ENCODE results near the gene REXO5. TPM values are rescaled to one million over a fixed set of nuclear protein-coding genes. Genes with fewer than 3 reads are reported as not detected.
"Not testable (repeated sequence)": the region's sequence is repeated elsewhere in the genome, so short reads cannot be mapped to it uniquely, and the experiment has no call there.

REXO5 gene
- total RNA-seq, 1 experiment from 2014 or later: 4.0 TPM

- Histone ChIP-seq H3K9ac (ENCODE audit: low read length) (no peak overlapping the region), H2AFZ (ENCODE audit: low read length) (no peak overlapping the region), H3K79me2 (ENCODE audit: low read length) (peaks cover 27% of the 10 kb centered on the region), H3K4me1 (ENCODE audit: insufficient read depth, low read length) (peaks cover 3% of the 10 kb centered on the region; the same call in 1 of the 2 replicates), H3K27me3 (ENCODE audit: low read length) (no peaks in the 10 kb centered on the region), H3F3A (ENCODE audit: low read length, unreplicated experiment) (no peaks in the 10 kb centered on the region), H3K4me3 (ENCODE audit: low read length) (no peak overlapping the region), H3K4me2 (ENCODE audit: low read length) (no peak overlapping the region), H3K27ac (ENCODE audit: low read length) (no peak overlapping the region), H3K9me3 (ENCODE audit: low read length) (no peaks in the 10 kb centered on the region), H4K20me1 (ENCODE audit: low read length) (no peaks in the 10 kb centered on the region), H3K9me2 (replicated peaks; ENCODE audit: low read length) (no peaks in the 10 kb centered on the region), H3K36me3 (ENCODE audit: low read depth, low read length) (peaks cover 14% of the 10 kb centered on the region)
- intact Hi-C loops (cut with micrococcal nuclease): no loop called here
- ChIA-PET POLR2A (ENCODE audit: unreplicated experiment) (no interaction called here), CTCF (no interaction called here)
- no peak for ATAC-seq
- no TSS peak for BruUV-seq (replicated peaks)
- TF ChIP-seq EZH2 (IDR thresholded peaks at IDR 0.05; ENCODE audit: low read length, unreplicated experiment) (no peak), EZH2phosphoT487 (IDR thresholded peaks at IDR 0.05; ENCODE audit: borderline replicate concordance, low read length) (no peak), CTCF (conservative IDR thresholded peaks at IDR 0.05; ENCODE audit: low read depth, low read length) (no peak)
- DNase-seq: no peak
Measured at GRCh38 chr16:20859699-20860098, 53.4 kb downstream of the REXO5 start.

GRCh38 chr16:20860361-20860760 lies 54.0 kb downstream of the REXO5 start:
- peaks cover 8% of the 10 kb centered on the region; the same call in 1 of the 2 replicates for H3K36me3 ChIP-seq (ENCODE audit: low read depth, low read length)
- no peaks in the 10 kb centered on the region for H3F3A ChIP-seq (ENCODE audit: low read length, unreplicated experiment)
- ATAC-seq (no peak), DNase-seq (no peak)
- no peak overlapping the region for H3K27ac ChIP-seq (ENCODE audit: low read length)
- H3K4me2 ChIP-seq (ENCODE audit: low read length): no peak overlapping the region
- H3K9ac ChIP-seq (ENCODE audit: low read length): no peak overlapping the region
- no peaks in the 10 kb centered on the region for H4K20me1 ChIP-seq (ENCODE audit: low read length)
- no peaks in the 10 kb centered on the region for H3K9me3 ChIP-seq (ENCODE audit: low read length)
- no peaks in the 10 kb centered on the region for H3K9me2 ChIP-seq (replicated peaks; ENCODE audit: low read length)
- no peak for TF ChIP-seq CTCF (conservative IDR thresholded peaks at IDR 0.05; ENCODE audit: low read depth, low read length)
- TF ChIP-seq EZH2phosphoT487 (IDR thresholded peaks at IDR 0.05; ENCODE audit: borderline replicate concordance, low read length): no peak
- TF ChIP-seq EZH2 (IDR thresholded peaks at IDR 0.05; ENCODE audit: low read length, unreplicated experiment): no peak
- no peak overlapping the region for H2AFZ ChIP-seq (ENCODE audit: low read length)
- H3K4me3 ChIP-seq (ENCODE audit: low read length): no peak overlapping the region
- peaks cover 33% of the 10 kb centered on the region for H3K79me2 ChIP-seq (ENCODE audit: low read length)
- BruUV-seq (replicated peaks): no TSS peak
- H3K27me3 ChIP-seq (ENCODE audit: low read length): no peaks in the 10 kb centered on the region
- POLR2A ChIA-PET (ENCODE audit: unreplicated experiment): no interaction called here
- CTCF ChIA-PET: no interaction called here
- intact Hi-C loops (cut with micrococcal nuclease): no loop called here
- H3K4me1 ChIP-seq (ENCODE audit: insufficient read depth, low read length): peaks cover under 1% of the 10 kb centered on the region

GRCh38 chr16:20860995-20861394 lies 54.7 kb downstream of the REXO5 start:
- H3F3A ChIP-seq (ENCODE audit: low read length, unreplicated experiment); H3K4me3 ChIP-seq (ENCODE audit: low read length); H3K36me3 ChIP-seq (ENCODE audit: low read depth, low read length); H3K27me3 ChIP-seq (ENCODE audit: low read length); H3K9me2 ChIP-seq (replicated peaks; ENCODE audit: low read length); DNase-seq; H3K27ac ChIP-seq (ENCODE audit: low read length); H3K9me3 ChIP-seq (ENCODE audit: low read length); H2AFZ ChIP-seq (ENCODE audit: low read length); intact Hi-C loops (cut with micrococcal nuclease); H3K4me1 ChIP-seq (ENCODE audit: insufficient read depth, low read length); CTCF ChIA-PET; BruUV-seq (replicated peaks); H3K4me2 ChIP-seq (ENCODE audit: low read length); POLR2A ChIA-PET (ENCODE audit: unreplicated experiment); ATAC-seq; H4K20me1 ChIP-seq (ENCODE audit: low read length); H3K9ac ChIP-seq (ENCODE audit: low read length): not testable (repeated sequence)
- H3K79me2 ChIP-seq (ENCODE audit: low read length): peaks cover 39% of the 10 kb centered on the region
